ENCODE results near the gene ZNRF4.
"Not testable (repeated sequence)": the region's sequence is repeated elsewhere in the genome, so short reads cannot be mapped to it uniquely, and the experiment has no call there.

Gene ZNRF4, protein sequence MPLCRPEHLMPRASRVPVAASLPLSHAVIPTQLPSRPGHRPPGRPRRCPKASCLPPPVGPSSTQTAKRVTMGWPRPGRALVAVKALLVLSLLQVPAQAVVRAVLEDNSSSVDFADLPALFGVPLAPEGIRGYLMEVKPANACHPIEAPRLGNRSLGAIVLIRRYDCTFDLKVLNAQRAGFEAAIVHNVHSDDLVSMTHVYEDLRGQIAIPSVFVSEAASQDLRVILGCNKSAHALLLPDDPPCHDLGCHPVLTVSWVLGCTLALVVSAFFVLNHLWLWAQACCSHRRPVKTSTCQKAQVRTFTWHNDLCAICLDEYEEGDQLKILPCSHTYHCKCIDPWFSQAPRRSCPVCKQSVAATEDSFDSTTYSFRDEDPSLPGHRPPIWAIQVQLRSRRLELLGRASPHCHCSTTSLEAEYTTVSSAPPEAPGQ

DNA sequence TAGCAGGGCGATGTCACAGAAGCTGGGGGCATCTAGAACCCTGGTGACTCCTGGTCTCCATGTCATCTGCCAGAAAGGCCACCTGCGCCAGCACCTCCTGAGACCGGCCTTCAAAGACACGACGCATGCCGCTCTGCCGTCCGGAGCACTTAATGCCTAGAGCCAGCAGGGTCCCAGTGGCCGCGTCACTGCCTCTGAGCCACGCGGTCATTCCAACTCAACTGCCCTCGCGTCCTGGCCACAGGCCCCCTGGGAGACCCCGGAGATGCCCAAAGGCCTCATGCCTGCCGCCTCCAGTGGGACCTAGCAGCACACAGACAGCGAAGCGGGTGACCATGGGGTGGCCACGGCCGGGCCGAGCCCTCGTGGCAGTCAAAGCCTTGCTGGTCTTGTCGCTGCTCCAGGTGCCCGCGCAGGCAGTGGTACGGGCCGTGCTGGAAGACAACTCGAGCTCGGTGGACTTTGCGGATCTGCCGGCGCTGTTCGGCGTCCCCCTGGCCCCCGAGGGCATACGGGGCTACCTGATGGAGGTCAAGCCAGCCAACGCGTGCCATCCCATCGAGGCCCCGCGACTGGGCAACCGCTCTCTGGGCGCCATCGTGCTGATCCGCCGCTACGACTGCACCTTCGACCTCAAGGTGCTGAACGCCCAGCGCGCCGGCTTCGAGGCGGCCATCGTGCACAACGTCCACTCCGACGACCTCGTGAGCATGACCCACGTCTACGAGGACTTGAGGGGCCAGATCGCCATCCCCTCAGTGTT lies at the start of gene ZNRF4:
ZNRF4 (plus strand) TSS at position 51 of the 763 bp plus-strand sequence; CDS start at position 126, 75 bp downstream.
- no peak for DNase-seq (ENCODE audit: low spot score)

DNA sequence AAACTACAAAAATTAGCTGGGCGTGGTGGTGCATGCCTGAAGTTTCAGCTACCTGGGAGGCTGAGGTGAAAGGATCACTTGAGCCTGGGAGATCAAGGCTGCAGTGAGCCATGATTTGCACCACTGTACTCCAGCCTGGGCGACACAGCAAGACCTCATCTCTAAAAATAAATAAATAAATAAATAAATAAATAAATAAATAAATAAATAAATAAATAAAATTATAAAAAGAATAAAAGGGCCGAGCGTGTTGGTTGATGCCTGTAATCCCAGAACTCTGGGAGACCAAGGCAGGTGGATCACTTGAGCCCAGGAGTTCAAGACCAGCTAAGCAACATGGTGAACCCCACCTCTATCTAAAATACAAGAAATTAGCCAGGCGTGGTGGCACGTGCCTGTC lies 49.0 kb upstream of the ZNRF4 start:
- DNase-seq (ENCODE audit: low spot score) = not testable (repeated sequence)

DNA sequence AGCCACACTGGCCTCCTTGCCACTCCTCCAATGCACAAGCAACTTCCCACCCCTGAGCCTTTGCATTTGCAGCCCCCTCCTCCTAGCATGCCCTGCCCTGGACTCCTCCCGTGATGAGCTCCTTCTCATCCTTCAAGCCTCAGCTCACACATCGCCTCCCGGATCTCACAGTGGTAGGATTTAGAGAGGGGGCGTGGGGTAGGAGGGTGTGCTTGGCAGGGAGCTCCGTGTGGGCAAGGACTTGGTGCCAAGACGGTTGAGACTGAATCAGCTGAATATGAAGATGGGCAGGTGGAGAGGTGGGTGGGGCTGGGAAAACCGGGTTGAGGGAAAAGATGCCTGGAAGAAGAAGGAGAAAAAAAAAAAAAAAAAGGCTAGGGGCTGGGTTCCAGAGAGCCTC lies 48.4 kb upstream of the ZNRF4 start:
- DNase-seq (ENCODE audit: low spot score) = no peak

DNA sequence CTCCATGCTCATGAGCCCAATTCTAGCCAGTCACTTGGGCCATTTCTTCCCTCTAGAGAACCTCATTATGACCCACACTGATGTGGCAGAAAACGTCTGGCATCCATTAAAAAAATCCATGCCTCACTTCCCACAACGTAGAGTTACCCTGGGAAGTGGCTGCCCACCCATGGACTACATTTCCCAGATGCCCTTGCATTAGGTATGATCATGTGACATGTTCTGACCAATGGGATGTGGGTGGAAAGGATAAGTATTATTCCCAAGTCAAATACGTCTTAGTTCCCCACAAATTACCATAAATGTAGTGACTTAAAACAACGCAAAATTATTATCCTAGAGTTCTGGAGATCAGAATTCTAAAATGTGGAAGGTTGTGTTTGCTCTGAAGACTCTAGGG lies 47.9 kb upstream of the ZNRF4 start:
- DNase-seq (ENCODE audit: low spot score) = no peak

DNA sequence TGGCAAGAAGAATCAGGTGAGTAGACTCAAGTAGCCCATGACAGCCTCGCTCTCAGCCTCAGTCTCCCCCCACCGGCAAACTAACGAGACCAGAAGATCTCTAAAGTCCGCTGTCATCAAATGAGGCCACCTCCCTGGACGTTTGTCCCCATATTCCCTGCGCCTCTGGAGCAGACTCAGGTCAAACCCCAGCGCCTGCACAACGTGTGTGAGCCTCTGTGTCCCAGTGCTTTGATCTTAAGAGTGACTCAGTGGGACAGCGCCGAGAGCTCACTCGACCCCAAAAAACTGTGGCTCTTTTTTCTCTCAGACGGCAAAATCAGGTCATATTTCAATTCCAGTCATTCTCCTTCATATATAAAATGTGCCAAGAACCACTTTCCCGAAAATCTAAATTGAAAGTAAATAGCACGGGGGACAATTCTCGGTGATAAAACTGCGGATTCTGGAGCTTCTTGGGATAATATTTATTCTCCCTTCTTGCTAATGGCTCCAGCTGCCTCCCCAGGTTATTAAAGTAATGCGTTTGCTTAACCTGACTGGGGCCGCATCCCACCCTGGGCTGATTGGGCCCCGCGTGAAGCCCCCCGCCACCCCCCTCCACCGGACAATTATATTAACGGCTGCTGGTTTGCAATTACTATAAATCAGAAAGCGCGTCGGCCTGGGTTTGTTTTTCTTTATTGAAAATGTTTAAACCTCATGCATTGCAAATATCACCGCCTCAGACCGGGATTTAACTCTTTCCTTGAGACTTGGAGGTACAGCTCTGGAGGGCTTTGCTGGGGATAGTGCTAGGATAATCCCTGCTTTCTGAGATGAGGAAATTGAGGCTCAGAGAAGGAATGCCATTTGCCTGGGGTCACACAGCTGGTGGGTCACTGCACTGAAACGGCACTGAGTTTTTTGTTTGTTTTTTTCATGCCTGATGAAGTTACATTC lies 37.5 kb upstream of the ZNRF4 start:
- no peak for DNase-seq (ENCODE audit: low spot score)

DNA sequence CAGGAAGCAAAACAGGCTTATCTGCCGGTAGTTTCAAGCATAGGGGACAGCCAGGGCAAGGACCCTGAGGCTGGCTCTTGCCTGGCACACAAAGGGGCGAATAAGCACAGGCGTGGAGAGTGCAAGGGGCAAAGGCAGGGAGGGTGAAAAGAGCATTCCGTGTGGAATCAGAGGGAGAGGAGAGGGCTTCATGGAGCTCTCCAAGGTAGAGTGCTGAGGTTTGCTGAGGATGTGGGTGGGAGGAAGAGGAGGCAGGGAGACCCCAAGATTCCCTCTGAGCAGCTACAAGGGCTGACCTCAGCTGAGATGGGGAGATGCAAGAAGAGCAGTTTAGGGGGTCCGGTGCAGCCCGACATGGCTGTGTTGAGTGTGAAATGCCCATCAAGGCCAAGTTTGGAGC lies 36.5 kb upstream of the ZNRF4 start:
- DNase-seq (ENCODE audit: low spot score) = no peak

DNA sequence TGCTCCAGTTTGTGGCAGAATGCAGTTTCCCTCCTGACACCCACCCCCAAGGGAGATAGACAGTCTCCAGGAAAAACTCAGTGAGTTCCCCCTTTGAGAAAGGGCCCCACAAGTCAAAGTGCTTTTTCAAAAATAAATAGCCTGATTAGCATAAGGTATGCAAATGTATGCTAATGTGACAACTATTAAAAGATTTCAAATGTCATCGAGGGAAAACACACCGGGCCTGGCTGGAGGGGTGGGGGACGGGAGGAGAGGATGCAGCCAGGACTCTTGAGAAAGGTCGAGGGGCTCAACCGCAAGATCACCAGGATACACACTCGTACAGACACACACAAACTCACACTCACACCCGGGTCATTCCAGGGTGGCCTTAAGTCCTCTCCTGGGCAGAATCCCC lies 34.3 kb upstream of the ZNRF4 start:
- no peak for DNase-seq (ENCODE audit: low spot score)

DNA sequence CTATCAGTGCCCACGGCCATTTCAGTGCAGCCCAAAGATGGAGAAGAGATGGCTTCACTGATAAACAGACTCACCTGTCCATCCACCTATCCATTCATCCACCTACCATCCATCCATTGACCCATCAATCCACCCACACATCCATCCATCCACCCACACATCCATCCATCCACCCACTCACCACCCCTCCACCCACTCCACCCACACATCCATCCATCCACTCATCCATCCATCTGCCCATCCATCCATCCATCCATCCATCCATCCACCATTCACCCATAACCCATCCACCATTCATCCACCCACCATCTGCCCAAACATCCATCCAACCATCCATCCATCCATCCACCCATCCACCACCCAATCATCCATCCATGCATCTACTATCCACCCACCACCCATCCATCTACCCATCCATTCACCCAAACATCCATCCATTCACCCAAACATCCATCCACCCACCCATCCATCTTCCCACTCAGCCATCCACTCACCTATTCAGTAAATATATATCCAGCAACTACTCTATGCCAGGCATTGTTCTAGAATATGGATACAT lies 31.6 kb upstream of the ZNRF4 start:
- no peak for DNase-seq (ENCODE audit: low spot score)

DNA sequence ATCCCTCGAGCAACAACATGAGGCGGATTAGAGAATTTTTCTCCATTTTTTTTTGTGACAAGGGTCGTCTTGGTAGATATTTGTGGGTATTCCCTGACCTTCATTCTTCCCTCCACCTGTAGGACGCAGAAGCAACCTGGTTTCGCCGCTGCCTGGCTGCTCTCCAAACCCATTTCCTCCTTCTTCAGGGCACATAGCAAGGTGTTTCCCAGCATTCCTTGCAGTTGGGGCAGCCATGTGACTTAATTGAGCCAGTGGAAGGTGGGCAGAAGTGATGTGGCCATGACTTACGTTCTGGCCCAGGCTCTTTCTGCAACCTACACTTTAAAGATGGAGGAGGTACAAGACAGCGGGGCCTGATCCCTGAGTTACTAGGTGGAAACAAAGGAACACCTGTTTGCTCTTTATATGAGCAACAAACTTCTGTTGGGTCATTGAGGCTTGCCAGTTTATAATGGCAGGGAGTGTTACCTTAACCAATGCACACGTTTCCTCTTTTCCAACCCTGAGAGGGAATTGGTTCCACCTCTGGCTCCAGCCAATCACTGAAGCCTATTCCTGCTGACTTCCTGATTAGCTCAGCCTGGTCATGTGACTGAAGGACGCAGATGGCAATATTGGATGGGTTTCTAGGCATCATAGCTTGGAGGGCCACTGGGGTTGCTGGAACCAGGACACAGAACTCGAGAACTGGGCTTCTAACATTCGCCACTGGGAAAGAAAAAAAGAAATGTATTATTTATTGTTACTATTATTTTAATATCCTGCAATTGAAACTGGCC lies 30.8 kb upstream of the ZNRF4 start:
- DNase-seq (ENCODE audit: low spot score) = no peak

DNA sequence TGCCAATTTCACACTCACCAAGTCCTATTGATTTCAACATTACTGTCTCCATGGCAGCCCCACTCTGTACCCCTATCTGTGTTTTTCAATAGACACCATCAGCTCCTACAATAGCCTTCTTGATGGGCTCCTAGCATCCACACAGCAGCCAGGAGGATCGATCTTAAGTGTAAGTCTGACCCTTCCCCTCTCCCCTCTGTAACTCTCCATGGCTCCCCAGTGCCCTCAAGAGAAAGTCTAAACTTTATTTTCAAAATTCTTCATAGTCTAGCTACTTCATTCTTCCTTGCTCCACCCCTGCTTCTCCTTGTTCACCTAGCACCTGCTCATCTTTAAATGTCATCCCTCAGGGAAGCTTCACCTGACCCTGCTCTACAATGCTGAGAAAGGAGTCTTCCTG lies 30.0 kb upstream of the ZNRF4 start:
- no peak for DNase-seq (ENCODE audit: low spot score)

DNA sequence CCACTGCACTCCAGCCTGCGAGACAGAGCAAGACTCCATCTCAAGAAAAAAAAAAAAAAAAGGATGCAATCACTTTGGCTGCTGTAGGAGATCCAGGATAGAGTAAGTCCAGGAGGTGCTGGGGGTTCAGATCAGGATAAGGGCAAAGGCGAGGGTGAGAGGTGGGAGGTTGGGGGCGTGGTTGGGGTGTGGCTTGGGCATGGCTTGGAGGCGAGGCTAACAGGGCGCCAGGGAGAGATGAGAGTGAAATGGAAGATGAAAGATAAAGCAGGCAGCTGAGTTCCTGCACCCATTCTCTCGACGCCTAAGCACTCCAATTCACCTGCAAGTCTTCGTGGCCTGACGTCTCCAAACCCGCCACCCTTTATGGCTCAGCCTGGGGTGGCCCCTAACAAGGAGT lies 25.0 kb upstream of the ZNRF4 start:
- no peak for DNase-seq (ENCODE audit: low spot score)

DNA sequence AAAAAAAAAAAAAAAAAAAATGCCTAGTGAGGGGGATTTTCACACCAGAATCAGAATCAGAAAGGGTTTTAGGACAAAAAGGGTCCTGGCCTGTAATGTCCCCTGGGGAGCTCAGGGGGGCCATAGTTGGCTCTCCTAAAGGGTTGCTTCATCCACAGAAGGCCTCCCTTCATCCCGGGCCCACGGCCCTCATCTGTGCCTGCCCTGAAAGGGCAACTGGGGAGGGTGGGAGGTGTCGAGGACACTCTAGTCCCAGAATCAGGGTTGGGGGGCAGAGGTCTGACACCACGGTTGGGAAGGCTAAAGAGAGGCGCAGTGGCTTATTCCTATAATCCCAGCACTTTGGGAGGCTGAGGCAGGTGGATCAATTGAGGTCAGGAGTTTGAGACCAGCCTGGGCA lies 22.5 kb upstream of the ZNRF4 start:
- no peak for DNase-seq (ENCODE audit: low spot score)

DNA sequence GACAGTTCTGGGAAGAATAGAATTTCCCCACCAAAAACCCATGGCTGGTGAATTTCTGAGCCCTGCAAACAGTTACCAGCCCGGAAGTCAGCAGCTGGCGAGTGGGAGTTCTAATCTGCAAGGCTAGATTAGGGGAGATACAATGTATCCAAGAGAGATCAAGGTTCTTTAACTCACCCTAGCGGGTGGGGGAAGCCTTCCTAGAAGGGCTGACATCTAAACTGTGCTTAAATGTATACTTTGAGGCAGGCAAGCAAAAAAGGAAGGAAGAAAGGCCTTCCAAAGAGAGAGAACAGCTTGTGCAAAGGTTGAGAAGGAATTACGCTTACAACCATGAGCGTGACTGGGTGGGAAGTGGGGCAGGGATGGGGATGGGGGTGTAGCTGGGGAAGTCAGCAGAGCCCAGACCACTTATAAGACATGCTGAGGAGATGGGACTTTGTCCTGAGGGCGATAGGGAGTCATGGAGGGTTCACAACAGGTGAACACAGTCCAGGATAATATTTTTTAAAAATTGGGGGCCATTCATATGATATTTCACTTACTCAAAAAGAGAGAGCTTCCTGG lies 20.8 kb upstream of the ZNRF4 start:
- no peak for DNase-seq (ENCODE audit: low spot score)

DNA sequence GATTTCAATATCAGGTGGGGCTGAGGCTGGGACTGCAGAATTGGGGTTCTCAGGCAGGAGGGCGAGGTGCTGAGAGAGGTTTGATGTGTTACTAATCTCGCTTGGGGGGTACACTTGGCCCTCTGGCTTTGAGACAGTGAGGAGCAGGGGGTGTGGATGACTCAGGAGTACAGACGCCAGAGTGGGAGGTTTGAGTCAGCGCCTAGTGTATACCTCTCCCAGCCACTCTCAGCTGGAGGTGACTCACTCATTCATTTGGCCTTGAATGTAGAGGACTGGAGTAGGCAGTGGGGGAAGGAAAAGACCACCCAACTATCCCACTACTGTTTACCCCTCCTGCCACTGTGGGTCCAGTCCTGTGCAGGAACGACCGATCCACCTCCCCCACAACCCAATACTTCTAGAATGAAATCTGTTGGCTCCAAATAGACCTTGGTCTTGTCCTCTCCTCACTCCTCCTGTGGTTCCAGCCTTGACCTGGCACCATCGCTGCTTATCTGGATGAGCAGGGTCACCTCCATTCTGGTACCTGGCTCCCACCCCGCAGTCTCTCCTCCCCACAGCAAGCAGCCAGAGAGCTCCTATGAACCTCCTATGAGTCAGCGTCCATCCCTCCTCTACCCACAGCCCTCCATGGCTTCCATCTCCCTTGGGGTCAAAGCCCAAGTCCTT lies 20.1 kb upstream of the ZNRF4 start:
- peak; percentile 57 for DNase-seq (ENCODE audit: low spot score)

DNA sequence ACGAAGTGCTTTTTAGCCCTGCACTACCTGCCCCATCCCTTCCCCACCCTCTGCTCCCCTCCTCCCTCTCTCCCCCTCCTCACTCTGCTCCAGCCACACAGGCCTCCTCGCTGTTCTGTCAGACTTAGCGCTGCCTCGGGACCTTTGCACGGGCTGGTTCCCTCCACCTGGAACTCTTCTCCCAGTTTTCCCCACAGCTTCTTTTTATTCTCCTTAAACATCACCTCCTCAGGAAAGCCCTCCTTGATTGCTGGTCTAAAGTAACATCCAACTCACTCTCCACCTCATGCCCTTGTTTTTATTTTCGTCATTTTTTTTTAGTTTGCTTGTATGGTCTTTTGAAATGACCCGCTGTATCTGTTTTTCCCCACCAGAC lies 19.6 kb upstream of the ZNRF4 start:
- no peak for DNase-seq (ENCODE audit: low spot score)

DNA sequence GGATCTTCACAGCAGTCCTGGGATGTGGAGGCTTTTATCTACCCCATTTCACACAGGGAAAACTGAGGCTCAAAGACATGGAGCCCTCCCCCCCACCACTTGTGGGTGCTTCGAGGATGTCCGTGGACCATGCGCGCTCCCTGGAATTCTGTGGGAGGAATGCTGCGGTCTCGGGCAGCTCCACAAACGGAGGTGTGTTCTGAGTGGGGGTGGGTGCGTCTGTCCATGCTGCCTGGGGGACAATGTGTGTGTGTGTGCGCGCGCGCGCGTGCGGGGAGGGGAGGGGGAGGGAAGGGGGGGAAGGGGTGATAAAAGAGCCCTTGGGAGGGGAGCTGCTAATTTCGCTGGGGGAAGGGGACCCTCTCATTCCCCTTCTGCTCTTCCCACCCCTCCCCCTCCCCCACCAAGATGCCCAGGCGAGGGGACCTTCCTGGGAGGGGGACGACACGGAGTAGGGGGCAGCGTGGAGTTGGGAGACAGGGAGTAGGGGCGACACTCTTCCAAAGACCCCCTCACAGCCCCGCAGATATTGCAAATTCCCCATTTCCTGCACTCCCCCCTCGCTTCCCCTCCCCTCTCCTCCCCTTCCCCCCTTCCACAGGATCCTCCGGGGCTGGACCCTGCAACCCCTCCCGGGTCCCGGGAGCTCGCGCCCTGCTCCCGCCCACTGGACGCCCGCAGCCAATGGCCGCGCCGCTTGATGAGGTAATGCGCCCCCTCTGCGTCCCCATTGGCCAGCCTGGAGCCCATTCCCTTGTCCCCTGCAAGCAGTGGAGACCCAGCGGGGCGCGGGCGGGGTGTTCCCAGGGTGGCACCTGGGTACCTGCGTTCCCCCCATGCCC lies 18.9 kb upstream of the ZNRF4 start:
- peak; percentile 31 for DNase-seq (ENCODE audit: low spot score)

DNA sequence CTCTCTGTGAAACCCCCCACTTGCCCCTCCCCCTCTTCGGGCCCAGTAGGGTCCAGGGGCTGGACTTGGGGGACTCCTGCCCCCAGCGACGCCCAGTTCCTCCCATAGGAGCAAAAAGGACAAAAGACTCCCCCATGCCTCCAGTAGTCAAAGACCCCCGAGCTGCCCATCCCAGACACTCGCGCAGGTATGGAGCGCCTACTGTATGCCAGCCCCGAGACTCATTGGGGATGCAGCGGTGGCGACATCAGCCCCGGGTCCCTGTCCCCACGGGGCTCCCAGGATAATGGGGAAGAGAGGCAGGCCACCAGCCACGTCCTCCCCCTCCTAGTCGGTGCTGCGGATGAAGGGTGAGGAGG lies 18.3 kb upstream of the ZNRF4 start:
- DNase-seq (ENCODE audit: low spot score) = no peak

DNA sequence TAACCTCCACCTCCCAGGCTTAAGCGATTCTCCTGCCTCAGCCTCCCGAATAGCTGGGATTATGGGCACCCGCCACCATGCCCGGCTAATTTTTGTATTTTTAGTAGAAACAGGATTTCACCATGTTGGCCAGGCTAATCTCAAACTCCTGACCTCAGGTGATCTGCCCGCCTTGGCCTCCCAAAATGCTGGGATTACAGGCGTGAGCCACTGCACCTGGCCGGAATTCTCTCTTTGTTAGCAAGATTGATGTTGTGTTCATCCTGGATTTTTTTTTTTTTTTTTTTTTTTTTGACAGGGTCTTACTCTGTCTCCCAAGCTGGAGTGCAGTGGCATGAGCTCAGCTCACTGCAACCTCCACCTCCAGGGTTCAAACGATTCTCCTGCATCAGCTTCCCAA lies 16.5 kb upstream of the ZNRF4 start:
- not testable (repeated sequence) for DNase-seq (ENCODE audit: low spot score)

DNA sequence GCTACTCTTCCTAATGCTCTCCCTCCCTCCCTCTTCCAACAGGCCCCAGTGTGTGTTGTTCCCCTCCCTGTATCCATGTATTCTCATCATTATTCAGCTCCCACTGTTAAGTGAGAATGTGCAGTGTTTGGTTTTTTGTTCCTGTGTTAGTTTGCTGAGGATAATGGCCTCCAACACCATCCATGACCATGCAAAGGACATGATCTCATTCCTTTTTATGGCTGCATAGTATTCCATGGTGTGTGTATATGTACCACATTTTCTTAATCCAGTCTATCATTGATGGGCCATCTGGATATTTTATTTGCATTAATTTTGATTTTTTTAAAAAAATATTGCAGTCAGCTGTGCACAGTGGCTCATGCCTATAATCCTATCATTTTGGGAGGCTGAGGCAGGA lies 15.8 kb upstream of the ZNRF4 start:
- no peak for DNase-seq (ENCODE audit: low spot score)

DNA sequence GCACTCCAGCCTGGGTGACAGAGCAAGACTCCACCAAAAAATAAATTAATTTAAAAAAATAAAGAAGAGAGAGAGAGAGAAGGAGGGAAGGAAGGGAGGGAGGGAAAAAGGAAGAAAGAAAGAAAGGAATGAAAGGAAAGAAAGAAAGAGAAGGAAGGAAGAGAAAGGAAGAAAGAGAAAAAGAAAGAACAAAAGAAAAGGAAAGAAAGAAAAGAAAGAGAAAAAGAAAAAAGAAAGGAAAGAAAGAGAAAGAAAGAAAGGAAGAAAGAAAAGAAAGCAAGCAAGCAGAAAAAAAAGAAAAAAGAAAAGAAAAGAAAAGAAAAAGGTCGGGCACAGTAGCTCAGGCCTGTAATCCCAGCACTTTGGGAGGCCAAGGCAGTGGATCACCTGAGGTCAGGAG lies 14.9 kb upstream of the ZNRF4 start:
- DNase-seq (ENCODE audit: low spot score) = no peak

Measured in kidney tubule cell (primary cell).